ENCODE measurements around the gene MBNL2.

MBNL2 gene

GRCh38 chr13:97214921-97215320 is 7.2 kb upstream of the MBNL2 start:
- Histone ChIP-seq H3K4me1 (ENCODE audit: control insufficient read depth, insufficient read depth, low read length) (no peaks in the 10 kb centered on the region), H3K36me3 (ENCODE audit: control insufficient read depth, insufficient read depth, low read length) (no peaks in the 10 kb centered on the region), H3K9ac (ENCODE audit: low read length) (no peak overlapping the region), H3K27ac (ENCODE audit: low read depth, low read length) (no peak overlapping the region), H3K4me3 (ENCODE audit: low read length) (no peak overlapping the region), H3K27me3 (ENCODE audit: control insufficient read depth, insufficient read depth, low read length) (no peaks in the 10 kb centered on the region)

GRCh38 chr13:97215325-97215724 is 6.8 kb upstream of the MBNL2 start:
- H3K4me3 ChIP-seq (ENCODE audit: low read length), result no peak overlapping the region
- no peak overlapping the region for H3K9ac ChIP-seq (ENCODE audit: low read length)
- no peaks in the 10 kb centered on the region for H3K27me3 ChIP-seq (ENCODE audit: control insufficient read depth, insufficient read depth, low read length)
- H3K27ac ChIP-seq (ENCODE audit: low read depth, low read length), result no peak overlapping the region
- H3K4me1 ChIP-seq (ENCODE audit: control insufficient read depth, insufficient read depth, low read length), result no peaks in the 10 kb centered on the region
- H3K36me3 ChIP-seq (ENCODE audit: control insufficient read depth, insufficient read depth, low read length), result no peaks in the 10 kb centered on the region

GRCh38 chr13:97219226-97219625 is 2.9 kb upstream of the MBNL2 start:
- peaks cover 7% of the 10 kb centered on the region for H3K4me1 ChIP-seq (ENCODE audit: control insufficient read depth, insufficient read depth, low read length)
- no peaks in the 10 kb centered on the region for H3K36me3 ChIP-seq (ENCODE audit: control insufficient read depth, insufficient read depth, low read length)
- no peaks in the 10 kb centered on the region for H3K27me3 ChIP-seq (ENCODE audit: control insufficient read depth, insufficient read depth, low read length)
- H3K4me3 ChIP-seq (ENCODE audit: low read length), result no peak overlapping the region
- H3K9ac ChIP-seq (ENCODE audit: low read length), result no peak overlapping the region
- H3K27ac ChIP-seq (ENCODE audit: low read depth, low read length), result no peak overlapping the region

GRCh38 chr13:97220151-97220900 is 1.8 kb upstream of the MBNL2 start:
- H3K9ac ChIP-seq (ENCODE audit: low read length), result no peak overlapping the region
- H3K27ac ChIP-seq (ENCODE audit: low read depth, low read length), result no peak overlapping the region
- H3K4me3 ChIP-seq (ENCODE audit: low read length), result no peak overlapping the region
- H3K27me3 ChIP-seq (ENCODE audit: control insufficient read depth, insufficient read depth, low read length), result no peaks in the 10 kb centered on the region
- peaks cover 7% of the 10 kb centered on the region for H3K4me1 ChIP-seq (ENCODE audit: control insufficient read depth, insufficient read depth, low read length)
- H3K36me3 ChIP-seq (ENCODE audit: control insufficient read depth, insufficient read depth, low read length), result no peaks in the 10 kb centered on the region

- Histone ChIP-seq H3K27ac (ENCODE audit: low read depth, low read length) (no peak overlapping the region), H3K4me3 (ENCODE audit: low read length) (no peak overlapping the region), H3K4me1 (ENCODE audit: control insufficient read depth, insufficient read depth, low read length) (peaks cover 7% of the 10 kb centered on the region), H3K9ac (ENCODE audit: low read length) (no peak overlapping the region), H3K27me3 (ENCODE audit: control insufficient read depth, insufficient read depth, low read length) (no peaks in the 10 kb centered on the region), H3K36me3 (ENCODE audit: control insufficient read depth, insufficient read depth, low read length) (no peaks in the 10 kb centered on the region)
Observed at GRCh38 chr13:97221046-97221445, 1.1 kb upstream of the MBNL2 start.

GRCh38 chr13:97221466-97221865 is 667 bp upstream of the MBNL2 start:
- Histone ChIP-seq H3K4me3 (ENCODE audit: low read length) (peak overlapping the region; percentile 85), H3K9ac (ENCODE audit: low read length) (peak overlapping the region; percentile 45), H3K27ac (ENCODE audit: low read depth, low read length) (peak overlapping the region; percentile 99), H3K36me3 (ENCODE audit: control insufficient read depth, insufficient read depth, low read length) (no peaks in the 10 kb centered on the region), H3K4me1 (ENCODE audit: control insufficient read depth, insufficient read depth, low read length) (peaks cover 11% of the 10 kb centered on the region), H3K27me3 (ENCODE audit: control insufficient read depth, insufficient read depth, low read length) (no peaks in the 10 kb centered on the region)

GRCh38 chr13:97223037-97223710 is 1.0 kb downstream of the MBNL2 start:
- no peaks in the 10 kb centered on the region for H3K27me3 ChIP-seq (ENCODE audit: control insufficient read depth, insufficient read depth, low read length)
- no peaks in the 10 kb centered on the region for H3K36me3 ChIP-seq (ENCODE audit: control insufficient read depth, insufficient read depth, low read length)
- peak overlapping the region; percentile 66 for H3K9ac ChIP-seq (ENCODE audit: low read length)
- H3K4me1 ChIP-seq (ENCODE audit: control insufficient read depth, insufficient read depth, low read length), result peaks cover 25% of the 10 kb centered on the region
- H3K27ac ChIP-seq (ENCODE audit: low read depth, low read length), result peak overlapping the region; percentile 99
- peak overlapping the region; percentile 85 for H3K4me3 ChIP-seq (ENCODE audit: low read length)

GRCh38 chr13:97223711-97224541 is 1.8 kb downstream of the MBNL2 start:
- H3K27me3 ChIP-seq (ENCODE audit: control insufficient read depth, insufficient read depth, low read length), result no peaks in the 10 kb centered on the region
- H3K4me3 ChIP-seq (ENCODE audit: low read length), result peak overlapping the region; percentile 85
- H3K9ac ChIP-seq (ENCODE audit: low read length), result peak overlapping the region; percentile 83
- peak overlapping the region; percentile 99 for H3K27ac ChIP-seq (ENCODE audit: low read depth, low read length)
- H3K36me3 ChIP-seq (ENCODE audit: control insufficient read depth, insufficient read depth, low read length), result no peaks in the 10 kb centered on the region
- H3K4me1 ChIP-seq (ENCODE audit: control insufficient read depth, insufficient read depth, low read length), result peaks cover 25% of the 10 kb centered on the region

- Histone ChIP-seq H3K4me3 (ENCODE audit: low read length) (peak overlapping the region; percentile 85), H3K36me3 (ENCODE audit: control insufficient read depth, insufficient read depth, low read length) (no peaks in the 10 kb centered on the region), H3K9ac (ENCODE audit: low read length) (peak overlapping the region; percentile 83), H3K27me3 (ENCODE audit: control insufficient read depth, insufficient read depth, low read length) (no peaks in the 10 kb centered on the region), H3K27ac (ENCODE audit: low read depth, low read length) (peak overlapping the region; percentile 99), H3K4me1 (ENCODE audit: control insufficient read depth, insufficient read depth, low read length) (peaks cover 25% of the 10 kb centered on the region)
Observed at GRCh38 chr13:97224544-97225300, 2.6 kb downstream of the MBNL2 start.

GRCh38 chr13:97225533-97225932 is 3.4 kb downstream of the MBNL2 start:
- Histone ChIP-seq H3K27ac (ENCODE audit: low read depth, low read length) (peak overlapping the region; percentile 99), H3K36me3 (ENCODE audit: control insufficient read depth, insufficient read depth, low read length) (no peaks in the 10 kb centered on the region), H3K27me3 (ENCODE audit: control insufficient read depth, insufficient read depth, low read length) (no peaks in the 10 kb centered on the region), H3K9ac (ENCODE audit: low read length) (no peak overlapping the region), H3K4me3 (ENCODE audit: low read length) (peak overlapping the region; percentile 85), H3K4me1 (ENCODE audit: control insufficient read depth, insufficient read depth, low read length) (peaks cover 25% of the 10 kb centered on the region)

GRCh38 chr13:97226013-97226412 is 3.9 kb downstream of the MBNL2 start:
- Histone ChIP-seq H3K4me3 (ENCODE audit: low read length) (peak overlapping the region; percentile 85), H3K4me1 (ENCODE audit: control insufficient read depth, insufficient read depth, low read length) (peaks cover 25% of the 10 kb centered on the region), H3K27ac (ENCODE audit: low read depth, low read length) (peak overlapping the region; percentile 99), H3K36me3 (ENCODE audit: control insufficient read depth, insufficient read depth, low read length) (no peaks in the 10 kb centered on the region), H3K27me3 (ENCODE audit: control insufficient read depth, insufficient read depth, low read length) (no peaks in the 10 kb centered on the region), H3K9ac (ENCODE audit: low read length) (no peak overlapping the region)

All from rectal smooth muscle tissue (tissue), 1 donor.